ENCODE measurements around the gene DNM1. TPM values are rescaled to one million over a fixed set of nuclear protein-coding genes. Genes with fewer than 3 reads are reported as not detected.

The DNM1 gene
- total RNA-seq, 1 donor from 2014 or later: 87.0 TPM

DNA sequence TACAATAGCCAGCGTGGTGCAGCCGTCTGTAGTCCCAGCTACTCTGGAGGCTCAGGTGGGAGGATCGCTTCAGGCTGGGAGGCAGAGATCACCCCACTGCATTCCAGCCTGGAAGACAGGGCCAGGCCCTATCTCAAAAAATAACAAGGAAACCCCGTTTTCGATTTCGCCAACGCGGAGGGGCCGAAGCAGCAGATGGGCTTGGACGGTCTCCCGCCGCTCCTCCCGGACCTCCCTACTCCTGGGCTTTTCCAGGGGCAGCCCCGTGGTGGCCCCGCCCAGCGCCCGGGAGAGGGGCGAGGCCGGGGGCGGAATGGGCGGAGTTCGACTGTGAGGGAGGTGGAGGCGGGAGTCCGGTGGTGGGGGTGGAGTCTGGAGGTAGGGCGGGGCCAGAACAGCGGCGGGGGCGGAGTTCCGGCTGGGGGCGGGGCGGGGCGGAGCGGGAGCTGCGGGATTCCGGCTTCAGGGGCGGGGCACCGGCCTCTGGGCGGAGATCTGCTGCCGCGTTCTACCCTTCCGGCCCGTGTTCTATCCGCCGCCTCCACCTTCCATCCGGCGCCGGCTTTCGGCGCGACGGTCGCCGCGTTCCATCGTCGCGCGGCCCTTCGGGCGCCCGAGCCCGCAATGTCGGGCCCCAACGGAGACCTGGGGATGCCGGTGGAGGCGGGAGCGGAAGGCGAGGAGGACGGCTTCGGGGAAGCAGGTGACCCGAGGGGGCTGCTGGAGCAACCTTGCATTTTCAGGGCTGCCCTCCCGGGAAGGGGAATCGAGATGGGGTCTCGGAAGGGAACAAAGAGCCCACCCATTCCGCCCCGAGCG is 43.2 kb upstream of the DNM1 start, which contains the start of gene BBLN:
TSS of gene BBLN (plus strand) at position 482 of the 819 bp plus-strand sequence. CDS start at position 625, 143 bp downstream.
- TF ChIP-seq, protein P1, sequence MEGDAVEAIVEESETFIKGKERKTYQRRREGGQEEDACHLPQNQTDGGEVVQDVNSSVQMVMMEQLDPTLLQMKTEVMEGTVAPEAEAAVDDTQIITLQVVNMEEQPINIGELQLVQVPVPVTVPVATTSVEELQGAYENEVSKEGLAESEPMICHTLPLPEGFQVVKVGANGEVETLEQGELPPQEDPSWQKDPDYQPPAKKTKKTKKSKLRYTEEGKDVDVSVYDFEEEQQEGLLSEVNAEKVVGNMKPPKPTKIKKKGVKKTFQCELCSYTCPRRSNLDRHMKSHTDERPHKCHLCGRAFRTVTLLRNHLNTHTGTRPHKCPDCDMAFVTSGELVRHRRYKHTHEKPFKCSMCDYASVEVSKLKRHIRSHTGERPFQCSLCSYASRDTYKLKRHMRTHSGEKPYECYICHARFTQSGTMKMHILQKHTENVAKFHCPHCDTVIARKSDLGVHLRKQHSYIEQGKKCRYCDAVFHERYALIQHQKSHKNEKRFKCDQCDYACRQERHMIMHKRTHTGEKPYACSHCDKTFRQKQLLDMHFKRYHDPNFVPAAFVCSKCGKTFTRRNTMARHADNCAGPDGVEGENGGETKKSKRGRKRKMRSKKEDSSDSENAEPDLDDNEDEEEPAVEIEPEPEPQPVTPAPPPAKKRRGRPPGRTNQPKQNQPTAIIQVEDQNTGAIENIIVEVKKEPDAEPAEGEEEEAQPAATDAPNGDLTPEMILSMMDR (IDR thresholded peaks at IDR 0.05): no peak
- DNase-seq (ENCODE audit: low spot score): peak; percentile 97
- Mint-ChIP-seq H3K9me3 (ENCODE audit: low read depth) (no peaks in the 10 kb centered on the region), H3K4me3 (ENCODE audit: unreplicated experiment) (peak within 1 kb of the TSS; percentile 71), H3K27me3 (ENCODE audit: low read depth) (no peaks in the 10 kb centered on the region), H3K36me3 (ENCODE audit: low read depth) (peaks cover 10% of the 10 kb centered on the region), H3K4me1 (ENCODE audit: low read depth) (peaks cover 19% of the 10 kb centered on the region), H3K27ac (ENCODE audit: unreplicated experiment) (peak within 1 kb of the TSS; percentile 46)

DNA sequence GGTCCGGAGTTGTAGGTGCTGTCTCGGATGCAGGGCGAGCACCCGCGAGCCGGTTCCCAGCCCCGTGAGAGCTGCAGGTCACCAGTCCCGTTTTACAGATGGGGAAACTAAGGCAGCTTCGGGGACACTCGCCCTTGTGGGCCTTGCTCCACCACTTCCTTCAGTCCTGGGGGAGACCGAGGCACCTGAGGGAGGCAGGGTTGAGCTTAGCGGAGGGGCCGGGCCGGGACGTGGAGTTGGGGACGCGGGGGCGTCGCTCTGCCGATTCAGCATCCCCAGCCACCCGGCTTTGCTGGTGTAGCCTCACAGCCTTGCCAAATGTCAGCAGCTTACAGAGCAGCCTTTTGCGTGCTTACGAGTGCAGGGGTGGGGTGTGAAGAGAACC is 42.6 kb upstream of the DNM1 start:
- peak; percentile 64 for DNase-seq (ENCODE audit: low spot score)
- no peaks in the 10 kb centered on the region for H3K27me3 Mint-ChIP-seq (ENCODE audit: low read depth)
- no peaks in the 10 kb centered on the region for H3K9me3 Mint-ChIP-seq (ENCODE audit: low read depth)
- TF ChIP-seq, protein P1 (IDR thresholded peaks at IDR 0.05): no peak
- H3K27ac Mint-ChIP-seq (ENCODE audit: unreplicated experiment): peak overlapping the region; percentile 46
- H3K4me1 Mint-ChIP-seq (ENCODE audit: low read depth): peaks cover 19% of the 10 kb centered on the region
- peak overlapping the region; percentile 71 for H3K4me3 Mint-ChIP-seq (ENCODE audit: unreplicated experiment)
- H3K36me3 Mint-ChIP-seq (ENCODE audit: low read depth): peaks cover 10% of the 10 kb centered on the region

DNA sequence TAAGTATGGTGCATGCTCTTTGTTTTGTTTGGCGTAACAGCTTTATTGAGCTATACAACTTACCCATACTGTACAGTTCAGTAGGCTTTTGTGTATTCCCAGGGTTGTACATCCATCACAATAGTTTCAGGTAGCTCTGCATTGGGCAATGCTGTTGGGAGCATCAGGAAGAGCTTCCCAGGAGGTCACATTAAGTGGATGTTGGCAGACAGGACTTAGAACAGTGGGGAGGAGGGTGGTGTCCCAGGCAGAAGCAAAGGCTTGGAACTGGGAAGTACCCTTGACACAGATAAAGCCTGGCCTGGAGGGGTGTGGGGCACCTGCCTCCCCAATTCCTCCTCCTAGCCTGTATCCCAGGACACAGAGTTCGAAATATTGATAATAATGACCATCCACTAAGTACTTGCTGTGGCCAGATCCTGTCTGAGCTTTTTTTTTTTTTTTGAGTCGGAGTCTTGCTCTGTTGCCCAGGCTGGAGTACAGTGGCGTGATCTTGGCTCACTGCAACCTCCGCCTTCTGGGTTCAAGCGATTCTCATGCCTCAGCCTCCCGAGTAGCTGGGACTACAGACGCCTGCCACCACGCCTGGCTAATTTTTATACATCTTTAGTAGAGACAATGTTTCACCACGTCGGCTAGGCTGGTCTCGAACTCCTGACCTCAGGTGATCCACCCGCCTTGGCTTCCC is 41.8 kb upstream of the DNM1 start:
- Mint-ChIP-seq H3K9me3 (ENCODE audit: low read depth) (no peaks in the 10 kb centered on the region), H3K27me3 (ENCODE audit: low read depth) (no peaks in the 10 kb centered on the region), H3K36me3 (ENCODE audit: low read depth) (peaks cover 13% of the 10 kb centered on the region), H3K4me1 (ENCODE audit: low read depth) (peaks cover 19% of the 10 kb centered on the region), H3K27ac (ENCODE audit: unreplicated experiment) (peak overlapping the region; percentile 72), H3K4me3 (ENCODE audit: unreplicated experiment) (peak overlapping the region; percentile 71)
- no peak for DNase-seq (ENCODE audit: low spot score)
- TF ChIP-seq, protein P1 (IDR thresholded peaks at IDR 0.05): no peak

DNA sequence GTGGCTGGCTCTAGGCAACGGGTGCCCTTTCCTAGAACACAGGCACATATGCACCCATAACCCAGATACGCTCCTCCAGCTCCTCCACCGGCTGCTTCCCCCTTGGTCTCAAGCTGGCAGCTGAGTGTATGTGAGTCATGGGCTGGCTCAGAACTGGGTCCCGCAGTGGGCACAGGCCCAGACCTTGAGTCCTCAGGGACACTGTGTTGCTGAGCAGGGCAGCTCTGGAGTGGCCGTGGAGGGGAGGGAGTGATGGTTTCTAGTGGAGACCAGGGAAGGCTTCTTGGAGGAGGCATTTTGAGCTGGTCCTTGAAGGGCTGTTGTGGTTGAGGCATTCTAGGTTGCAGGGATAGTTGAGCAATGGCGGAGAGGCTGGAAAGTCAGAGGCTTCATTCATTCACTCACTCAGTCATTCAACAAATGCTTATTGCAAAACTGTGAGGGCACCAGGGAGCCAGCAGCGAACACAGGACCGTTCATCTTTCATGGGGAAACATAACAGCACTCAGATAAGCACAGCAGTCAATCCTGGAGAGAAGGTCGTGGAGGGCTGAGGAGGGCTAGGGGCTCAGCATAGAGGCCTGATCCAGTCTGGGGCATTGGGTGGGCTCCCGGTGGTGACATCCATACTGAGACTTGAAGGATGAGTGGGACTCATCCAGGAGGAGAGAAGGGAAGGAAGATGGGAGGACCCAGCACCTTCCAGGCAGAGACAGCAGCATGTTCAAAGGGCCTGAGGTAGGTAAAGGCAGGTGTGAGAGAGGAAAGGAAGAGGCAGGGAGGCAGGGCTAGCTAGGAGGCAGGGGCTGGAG is 40.8 kb upstream of the DNM1 start:
- peaks cover 19% of the 10 kb centered on the region for H3K4me1 Mint-ChIP-seq (ENCODE audit: low read depth)
- DNase-seq (ENCODE audit: low spot score): no peak
- TF ChIP-seq, protein P1 (IDR thresholded peaks at IDR 0.05): no peak
- H3K27me3 Mint-ChIP-seq (ENCODE audit: low read depth): no peaks in the 10 kb centered on the region
- H3K27ac Mint-ChIP-seq (ENCODE audit: unreplicated experiment): peak overlapping the region; percentile 72
- H3K4me3 Mint-ChIP-seq (ENCODE audit: unreplicated experiment): no peak overlapping the region
- H3K36me3 Mint-ChIP-seq (ENCODE audit: low read depth): peaks cover 18% of the 10 kb centered on the region
- H3K9me3 Mint-ChIP-seq (ENCODE audit: low read depth): no peaks in the 10 kb centered on the region

Measured in chondrocyte (in vitro differentiated cells).